ENCODE data around the gene PNPLA1. TPM values are rescaled to one million over a fixed set of nuclear protein-coding genes. Genes with fewer than 3 reads are reported as not detected.

PNPLA1 gene, protein sequence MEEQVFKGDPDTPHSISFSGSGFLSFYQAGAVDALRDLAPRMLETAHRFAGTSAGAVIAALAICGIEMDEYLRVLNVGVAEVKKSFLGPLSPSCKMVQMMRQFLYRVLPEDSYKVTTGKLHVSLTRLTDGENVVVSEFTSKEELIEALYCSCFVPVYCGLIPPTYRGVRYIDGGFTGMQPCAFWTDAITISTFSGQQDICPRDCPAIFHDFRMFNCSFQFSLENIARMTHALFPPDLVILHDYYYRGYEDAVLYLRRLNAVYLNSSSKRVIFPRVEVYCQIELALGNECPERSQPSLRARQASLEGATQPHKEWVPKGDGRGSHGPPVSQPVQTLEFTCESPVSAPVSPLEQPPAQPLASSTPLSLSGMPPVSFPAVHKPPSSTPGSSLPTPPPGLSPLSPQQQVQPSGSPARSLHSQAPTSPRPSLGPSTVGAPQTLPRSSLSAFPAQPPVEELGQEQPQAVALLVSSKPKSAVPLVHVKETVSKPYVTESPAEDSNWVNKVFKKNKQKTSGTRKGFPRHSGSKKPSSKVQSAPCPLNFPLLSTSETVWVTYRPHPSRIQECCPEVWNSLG
- 1 to 10 TPM in 1 of 2 donors, not detected in 1; 2.0 TPM for total RNA-seq

- WGBS = 58% methylated on average over 29 of the region's 32 CpGs
- intact Hi-C loops (cut with DNase I) = no loop called here
- no peak for DNase-seq (ENCODE audit: low spot score)
- no peaks in the 10 kb centered on the region for H3K36me3 ChIP-seq
- no peaks in the 10 kb centered on the region for H3K27me3 ChIP-seq (replicated peaks; ENCODE audit: insufficient read depth)
- no peaks in the 10 kb centered on the region for H3K9me3 ChIP-seq
- H3K4me3 ChIP-seq = no peak within 1 kb of the TSS
- TF ChIP-seq, protein P1, sequence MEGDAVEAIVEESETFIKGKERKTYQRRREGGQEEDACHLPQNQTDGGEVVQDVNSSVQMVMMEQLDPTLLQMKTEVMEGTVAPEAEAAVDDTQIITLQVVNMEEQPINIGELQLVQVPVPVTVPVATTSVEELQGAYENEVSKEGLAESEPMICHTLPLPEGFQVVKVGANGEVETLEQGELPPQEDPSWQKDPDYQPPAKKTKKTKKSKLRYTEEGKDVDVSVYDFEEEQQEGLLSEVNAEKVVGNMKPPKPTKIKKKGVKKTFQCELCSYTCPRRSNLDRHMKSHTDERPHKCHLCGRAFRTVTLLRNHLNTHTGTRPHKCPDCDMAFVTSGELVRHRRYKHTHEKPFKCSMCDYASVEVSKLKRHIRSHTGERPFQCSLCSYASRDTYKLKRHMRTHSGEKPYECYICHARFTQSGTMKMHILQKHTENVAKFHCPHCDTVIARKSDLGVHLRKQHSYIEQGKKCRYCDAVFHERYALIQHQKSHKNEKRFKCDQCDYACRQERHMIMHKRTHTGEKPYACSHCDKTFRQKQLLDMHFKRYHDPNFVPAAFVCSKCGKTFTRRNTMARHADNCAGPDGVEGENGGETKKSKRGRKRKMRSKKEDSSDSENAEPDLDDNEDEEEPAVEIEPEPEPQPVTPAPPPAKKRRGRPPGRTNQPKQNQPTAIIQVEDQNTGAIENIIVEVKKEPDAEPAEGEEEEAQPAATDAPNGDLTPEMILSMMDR (IDR thresholded peaks at IDR 0.05) = no peak
- TF ChIP-seq POLR2AphosphoS5 (IDR thresholded peaks at IDR 0.05) (no peak), POLR2A (IDR thresholded peaks at IDR 0.05) (no peak)
- H3K27ac ChIP-seq = no peak within 1 kb of the TSS
- H3K4me1 ChIP-seq (replicated peaks) = no peaks in the 10 kb centered on the region
Measured at GRCh38 chr6:36269834-36270705, at the start of gene PNPLA1. TSS of gene PNPLA1 (plus strand) at chr6:36270060. CDS start at chr6:36270460, 400 bp downstream.

DNA sequence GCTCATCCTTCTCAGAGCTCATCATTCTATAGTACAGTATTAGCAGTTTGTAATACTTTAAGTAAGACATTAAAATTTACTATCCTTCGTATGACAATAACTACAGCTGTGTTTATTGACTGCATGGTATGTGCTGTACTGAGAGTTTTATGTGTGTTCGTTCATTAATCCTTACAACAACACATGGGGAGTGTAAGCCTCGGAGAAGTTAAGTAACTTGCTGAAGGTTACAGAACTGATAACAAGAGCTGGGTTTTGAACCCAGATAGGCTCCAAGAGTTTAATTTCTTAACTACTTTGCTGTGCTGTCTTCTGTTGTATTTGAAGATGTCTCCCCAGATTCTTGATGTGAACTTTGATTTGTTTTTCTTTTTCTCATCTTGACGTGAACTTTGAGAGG lies 49.6 kb upstream of the PNPLA1 start:
- TF ChIP-seq, protein P1 (IDR thresholded peaks at IDR 0.05) = no peak
- TF ChIP-seq POLR2A (IDR thresholded peaks at IDR 0.05) = no peak
- Histone ChIP-seq H3K27ac (no peak overlapping the region), H3K36me3 (peaks cover 5 to 12% of the 10 kb centered on the region in 2 donors), H3K27me3 (replicated peaks; ENCODE audit: insufficient read depth) (no peaks in the 10 kb centered on the region), H3K4me1 (replicated peaks) (no peaks in the 10 kb centered on the region), H3K4me3 (no peak overlapping the region), H3K9me3 (no peaks in the 10 kb centered on the region)
- intact Hi-C loops (cut with DNase I) = no loop called here
- WGBS = 55% methylated on average over 4 of the region's 4 CpGs
- DNase-seq (ENCODE audit: low spot score) = no peak

- no peaks in the 10 kb centered on the region for H3K27me3 ChIP-seq (replicated peaks; ENCODE audit: insufficient read depth)
- no peaks in the 10 kb centered on the region for H3K9me3 ChIP-seq
- H3K4me1 ChIP-seq (replicated peaks) = no peaks in the 10 kb centered on the region
- DNase-seq (ENCODE audit: low spot score) = no peak
- no peak overlapping the region for H3K4me3 ChIP-seq
- WGBS = 64% methylated on average over 2 of the region's 2 CpGs
- intact Hi-C loops (cut with DNase I) = no loop called here
- TF ChIP-seq POLR2A (IDR thresholded peaks at IDR 0.05) (no peak), POLR2AphosphoS5 (IDR thresholded peaks at IDR 0.05) (no peak)
- TF ChIP-seq, protein P1 (IDR thresholded peaks at IDR 0.05) = no peak
- peaks cover 5 to 6% of the 10 kb centered on the region in 2 donors for H3K36me3 ChIP-seq
- H3K27ac ChIP-seq = no peak overlapping the region
Measured at GRCh38 chr6:36221674-36222073, 48.2 kb upstream of the PNPLA1 start.

- no peak for DNase-seq (ENCODE audit: low spot score)
- Histone ChIP-seq H3K9me3 (no peaks in the 10 kb centered on the region), H3K36me3 (peaks cover 5% of the 10 kb centered on the region in 2 donors), H3K27me3 (replicated peaks; ENCODE audit: insufficient read depth) (no peaks in the 10 kb centered on the region), H3K4me3 (no peak overlapping the region), H3K27ac (no peak overlapping the region), H3K4me1 (replicated peaks) (no peaks in the 10 kb centered on the region)
- TF ChIP-seq POLR2AphosphoS5 (IDR thresholded peaks at IDR 0.05) (no peak), POLR2A (IDR thresholded peaks at IDR 0.05) (no peak)
- TF ChIP-seq, protein P1 (IDR thresholded peaks at IDR 0.05) = no peak
- WGBS = 63% methylated on average over 4 of the region's 4 CpGs
- intact Hi-C loops (cut with DNase I) = no loop called here
Measured at GRCh38 chr6:36222924-36223323, 46.9 kb upstream of the PNPLA1 start.
